CD4-positive, alpha-beta T cell treated with Interleukin-17A for 4 hours (primary cell): ENCODE results near the gene BRD3OS.

Experiments used
- DNase-seq: peaks from one replicate; pipeline ENCODE4 v3.0.0-alpha.2; 2020; ENCODE audit warnings: mixed read lengths

Gene BRD3OS

GRCh38 chr9:134007150-134007549 is 18.1 kb upstream of the BRD3OS start:
- DNase-seq, result no peak

- DNase-seq, result no peak
Observed at GRCh38 chr9:134007571-134007970, 17.7 kb upstream of the BRD3OS start.

GRCh38 chr9:134010310-134011173 is 14.7 kb upstream of the BRD3OS start:
- no peak for DNase-seq

GRCh38 chr9:134011401-134011800 is 13.9 kb upstream of the BRD3OS start:
- no peak for DNase-seq

GRCh38 chr9:134014946-134015345 is 10.3 kb upstream of the BRD3OS start:
- no peak for DNase-seq

GRCh38 chr9:134024214-134024792 is 978 bp upstream of the BRD3OS start:
- DNase-seq, result no peak

GRCh38 chr9:134025606-134026541 is 593 bp downstream of the BRD3OS start:
- peak; percentile 63 for DNase-seq

GRCh38 chr9:134026581-134026980 is 1.3 kb downstream of the BRD3OS start:
- no peak for DNase-seq

- DNase-seq, result no peak
Observed at GRCh38 chr9:134026981-134027380, 1.7 kb downstream of the BRD3OS start.

- no peak for DNase-seq
Observed at GRCh38 chr9:134027561-134027960, 2.3 kb downstream of the BRD3OS start.

GRCh38 chr9:134028076-134028475 is 2.8 kb downstream of the BRD3OS start:
- no peak for DNase-seq

GRCh38 chr9:134028575-134029247 is 3.4 kb downstream of the BRD3OS start:
- no peak for DNase-seq

GRCh38 chr9:134029248-134030226 is 4.3 kb downstream of the BRD3OS start:
- no peak for DNase-seq

- no peak for DNase-seq
Observed at GRCh38 chr9:134030821-134031470, 5.7 kb downstream of the BRD3OS start.

- no peak for DNase-seq
Observed at GRCh38 chr9:134031783-134032182, 6.5 kb downstream of the BRD3OS start.

GRCh38 chr9:134032456-134033222 is 7.4 kb downstream of the BRD3OS start:
- no peak for DNase-seq

GRCh38 chr9:134033516-134034214 is 8.4 kb downstream of the BRD3OS start:
- DNase-seq, result no peak

GRCh38 chr9:134034215-134035040 is 9.1 kb downstream of the BRD3OS start:
- DNase-seq, result no peak
